ENCODE measurements around the gene FUZ. TPM values are rescaled to one million over a fixed set of nuclear protein-coding genes. Genes with fewer than 3 reads are reported as not detected.

The FUZ gene
- total and polyA plus RNA-seq, 4 donors = 17.2 to 35.0 (median 30.8) TPM

DNA sequence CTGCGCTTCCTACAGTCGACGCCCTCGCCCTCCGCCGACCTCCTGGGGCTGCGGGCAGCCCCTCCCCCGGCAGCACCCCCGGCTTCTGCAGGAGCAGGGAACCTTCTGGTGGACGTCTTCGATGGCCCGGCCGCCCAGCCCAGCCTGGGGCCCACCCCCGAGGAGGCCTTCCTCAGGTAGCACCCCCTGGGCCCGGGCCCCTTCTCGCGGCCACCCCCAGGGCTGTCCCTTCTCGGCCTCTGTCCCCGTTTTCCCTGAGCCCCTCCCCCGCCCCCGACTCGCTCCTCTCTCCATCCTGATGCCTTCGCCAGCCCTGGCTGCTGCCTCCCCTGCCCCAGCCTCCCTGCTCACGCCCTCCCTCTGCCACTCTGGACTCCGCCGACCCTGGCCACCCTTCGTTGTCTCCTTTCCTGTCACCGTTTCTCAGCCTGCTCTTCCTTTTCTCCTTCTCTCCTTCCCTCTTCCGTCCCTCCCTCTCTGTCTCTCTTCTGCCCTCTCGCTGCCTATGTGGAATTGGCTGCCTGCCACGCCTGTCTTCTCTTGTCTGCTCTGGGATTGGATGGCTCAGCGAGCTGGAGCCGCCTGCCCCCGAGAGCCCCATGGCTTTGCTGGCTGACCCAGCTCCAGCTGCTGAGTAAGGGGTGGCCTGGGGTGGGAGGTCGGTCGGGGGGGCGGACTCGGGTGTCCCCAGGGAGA, 11.0 kb downstream of the FUZ start:
- Histone ChIP-seq H3K27me3 (ENCODE audit: control insufficient read depth, insufficient read depth, low read length) (no peaks in the 10 kb centered on the region), H3K4me3 (ENCODE audit: low read depth, low read length) (peak overlapping the region; percentile 58), H3K27ac (ENCODE audit: low read depth, low read length) (peak overlapping the region; percentile 76), H3K9me3 (ENCODE audit: control insufficient read depth, insufficient read depth, low read length) (no peaks in the 10 kb centered on the region), H3K36me3 (ENCODE audit: control insufficient read depth, insufficient read depth, low read length) (peaks cover 93% of the 10 kb centered on the region), H3K4me1 (ENCODE audit: control insufficient read depth, insufficient read depth, low read length) (peaks cover 25% of the 10 kb centered on the region)
- DNase-seq (ENCODE audit: low read depth in 4 of 6, low spot score in 6 of 6) = peak in 5 of 6 donors; percentile 86 to 98 (median 92)
- 10% methylated on average over 37 of the region's 38 CpGs for WGBS (ENCODE audit: insufficient coverage)

DNA sequence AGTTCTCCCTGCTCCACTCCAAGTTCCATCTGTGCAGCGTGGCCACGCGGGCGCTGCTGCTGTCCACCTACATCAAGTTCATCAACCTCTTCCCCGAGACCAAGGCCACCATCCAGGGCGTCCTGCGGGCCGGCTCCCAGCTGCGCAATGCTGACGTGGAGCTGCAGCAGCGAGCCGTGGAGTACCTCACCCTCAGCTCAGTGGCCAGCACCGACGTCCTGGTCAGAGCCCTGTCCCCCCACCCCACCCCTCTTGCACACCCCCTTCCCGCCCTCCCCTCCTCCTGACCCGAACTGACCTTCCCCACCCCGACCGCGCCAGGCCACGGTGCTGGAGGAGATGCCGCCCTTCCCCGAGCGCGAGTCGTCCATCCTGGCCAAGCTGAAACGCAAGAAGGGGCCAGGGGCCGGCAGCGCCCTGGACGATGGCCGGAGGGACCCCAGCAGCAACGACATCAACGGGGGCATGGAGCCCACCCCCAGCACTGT, 11.6 kb downstream of the FUZ start:
- peaks cover 93% of the 10 kb centered on the region for H3K36me3 ChIP-seq (ENCODE audit: control insufficient read depth, insufficient read depth, low read length)
- no peak overlapping the region for H3K27ac ChIP-seq (ENCODE audit: low read depth, low read length)
- 49% methylated on average over 23 of the region's 32 CpGs for WGBS (ENCODE audit: insufficient coverage)
- no peaks in the 10 kb centered on the region for H3K27me3 ChIP-seq (ENCODE audit: control insufficient read depth, insufficient read depth, low read length)
- H3K4me3 ChIP-seq (ENCODE audit: low read depth, low read length) = peak overlapping the region; percentile 58
- H3K4me1 ChIP-seq (ENCODE audit: control insufficient read depth, insufficient read depth, low read length) = peaks cover 25% of the 10 kb centered on the region
- H3K9me3 ChIP-seq (ENCODE audit: control insufficient read depth, insufficient read depth, low read length) = no peaks in the 10 kb centered on the region
- DNase-seq (ENCODE audit: low read depth in 4 of 6, low spot score in 6 of 6) = no peak

DNA sequence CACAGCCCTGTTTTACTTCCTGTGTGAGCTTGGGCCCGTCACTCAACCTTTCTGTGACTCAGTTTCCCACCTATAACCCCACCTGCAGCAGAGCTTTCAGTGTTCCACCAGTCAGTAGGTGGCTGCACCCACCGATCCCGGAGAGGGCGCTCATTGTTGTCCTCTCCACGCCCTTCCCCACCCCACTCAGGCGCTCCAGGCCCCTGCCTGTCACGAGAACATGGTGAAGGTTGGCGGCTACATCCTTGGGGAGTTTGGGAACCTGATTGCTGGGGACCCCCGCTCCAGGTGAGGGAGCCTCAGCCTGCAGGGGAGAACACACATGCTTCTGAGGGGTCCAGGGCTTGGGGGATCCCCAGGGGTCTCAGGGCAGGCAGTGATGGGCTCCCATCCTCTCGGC, 12.3 kb downstream of the FUZ start:
- Histone ChIP-seq H3K27ac (ENCODE audit: low read depth, low read length) (no peak overlapping the region), H3K4me3 (ENCODE audit: low read depth, low read length) (no peak overlapping the region), H3K27me3 (ENCODE audit: control insufficient read depth, insufficient read depth, low read length) (no peaks in the 10 kb centered on the region), H3K36me3 (ENCODE audit: control insufficient read depth, insufficient read depth, low read length) (peaks cover 93% of the 10 kb centered on the region), H3K9me3 (ENCODE audit: control insufficient read depth, insufficient read depth, low read length) (no peaks in the 10 kb centered on the region), H3K4me1 (ENCODE audit: control insufficient read depth, insufficient read depth, low read length) (peaks cover 25% of the 10 kb centered on the region)
- WGBS (ENCODE audit: insufficient coverage) = 99% methylated on average over 5 of the region's 10 CpGs
- no peak for DNase-seq (ENCODE audit: low read depth in 4 of 6, low spot score in 6 of 6)

GRCh38 chr19:49799798-49800376, 13.2 kb downstream of the FUZ start:
- H3K36me3 ChIP-seq (ENCODE audit: control insufficient read depth, insufficient read depth, low read length) = peaks cover 93% of the 10 kb centered on the region
- WGBS (ENCODE audit: insufficient coverage) = 93% methylated on average over 22 of the region's 25 CpGs

GRCh38 chr19:49799271-49799797, 13.8 kb downstream of the FUZ start:
- 92% methylated on average over 28 of the region's 28 CpGs for WGBS (ENCODE audit: insufficient coverage)
- H3K36me3 ChIP-seq (ENCODE audit: control insufficient read depth, insufficient read depth, low read length) = peaks cover 93% of the 10 kb centered on the region
- peaks cover 25% of the 10 kb centered on the region for H3K4me1 ChIP-seq (ENCODE audit: control insufficient read depth, insufficient read depth, low read length)
- no peaks in the 10 kb centered on the region for H3K27me3 ChIP-seq (ENCODE audit: control insufficient read depth, insufficient read depth, low read length)
- H3K9me3 ChIP-seq (ENCODE audit: control insufficient read depth, insufficient read depth, low read length) = no peaks in the 10 kb centered on the region
- no peak overlapping the region for H3K4me3 ChIP-seq (ENCODE audit: low read depth, low read length)
- H3K27ac ChIP-seq (ENCODE audit: low read depth, low read length) = no peak overlapping the region
- no peak for DNase-seq (ENCODE audit: low read depth in 4 of 6, low spot score in 6 of 6)

More at GRCh38 chr19:49799798-49800376, 13.2 kb downstream of the FUZ start:
- no peak for DNase-seq (ENCODE audit: low read depth in 4 of 6, low spot score in 6 of 6)
- Histone ChIP-seq H3K9me3 (ENCODE audit: control insufficient read depth, insufficient read depth, low read length) (no peaks in the 10 kb centered on the region), H3K27me3 (ENCODE audit: control insufficient read depth, insufficient read depth, low read length) (no peaks in the 10 kb centered on the region), H3K27ac (ENCODE audit: low read depth, low read length) (no peak overlapping the region), H3K4me1 (ENCODE audit: control insufficient read depth, insufficient read depth, low read length) (peaks cover 25% of the 10 kb centered on the region), H3K4me3 (ENCODE audit: low read depth, low read length) (no peak overlapping the region)

DNA sequence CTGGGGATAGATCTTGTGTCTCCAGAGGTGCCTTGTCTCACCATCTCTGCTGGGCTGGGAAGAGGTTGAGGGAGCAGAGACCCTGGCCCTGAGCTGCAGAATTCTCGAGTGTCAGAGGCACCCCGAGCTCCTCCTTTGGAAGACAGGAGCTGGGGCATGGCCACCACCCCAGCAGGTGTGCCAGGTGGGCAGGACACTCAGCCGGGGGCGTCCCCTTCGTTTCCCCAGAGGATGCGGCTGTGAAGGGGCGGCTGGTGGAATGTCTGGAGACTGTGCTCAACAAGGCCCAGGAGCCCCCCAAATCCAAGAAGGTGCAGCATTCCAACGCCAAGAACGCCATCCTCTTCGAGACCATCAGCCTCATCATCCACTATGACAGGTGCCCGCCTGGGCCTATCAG, 14.5 kb downstream of the FUZ start:
- Histone ChIP-seq H3K9me3 (ENCODE audit: control insufficient read depth, insufficient read depth, low read length) (no peaks in the 10 kb centered on the region), H3K4me1 (ENCODE audit: control insufficient read depth, insufficient read depth, low read length) (peaks cover 25% of the 10 kb centered on the region), H3K27ac (ENCODE audit: low read depth, low read length) (no peak overlapping the region), H3K4me3 (ENCODE audit: low read depth, low read length) (no peak overlapping the region), H3K27me3 (ENCODE audit: control insufficient read depth, insufficient read depth, low read length) (no peaks in the 10 kb centered on the region), H3K36me3 (ENCODE audit: control insufficient read depth, insufficient read depth, low read length) (peaks cover 93% of the 10 kb centered on the region)
- no peak for DNase-seq (ENCODE audit: low read depth in 4 of 6, low spot score in 6 of 6)
- 92% methylated on average over 7 of the region's 11 CpGs for WGBS (ENCODE audit: insufficient coverage)

DNA sequence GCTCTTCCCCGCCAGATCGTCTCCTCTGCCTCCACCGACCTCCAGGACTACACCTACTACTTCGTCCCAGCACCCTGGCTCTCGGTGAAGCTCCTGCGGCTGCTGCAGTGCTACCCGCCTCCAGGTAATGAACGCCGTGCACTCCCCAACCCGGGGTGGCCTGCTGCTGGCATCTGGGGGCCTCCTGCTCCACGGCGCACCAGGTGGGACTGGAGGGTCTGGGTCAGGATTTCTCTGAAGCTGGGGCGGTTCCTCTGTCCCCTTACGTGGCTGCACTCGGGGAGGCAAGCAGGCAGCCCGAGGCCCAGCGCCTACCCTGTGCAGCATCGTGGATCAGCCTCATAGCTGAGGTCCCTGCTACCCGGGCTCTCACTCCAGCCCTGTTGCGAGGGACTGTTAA, 17.5 kb downstream of the FUZ start:
- Histone ChIP-seq H3K4me1 (ENCODE audit: control insufficient read depth, insufficient read depth, low read length) (peaks cover under 1% of the 10 kb centered on the region), H3K27me3 (ENCODE audit: control insufficient read depth, insufficient read depth, low read length) (no peaks in the 10 kb centered on the region), H3K4me3 (ENCODE audit: low read depth, low read length) (no peak overlapping the region), H3K27ac (ENCODE audit: low read depth, low read length) (no peak overlapping the region), H3K9me3 (ENCODE audit: control insufficient read depth, insufficient read depth, low read length) (no peaks in the 10 kb centered on the region), H3K36me3 (ENCODE audit: control insufficient read depth, insufficient read depth, low read length) (peaks cover 95% of the 10 kb centered on the region)
- 91% methylated on average over 14 of the region's 20 CpGs for WGBS (ENCODE audit: insufficient coverage)
- DNase-seq (ENCODE audit: low read depth in 4 of 6, low spot score in 6 of 6) = no peak

GRCh38 chr19:49793561-49793840, 19.6 kb downstream of the FUZ start:
- Histone ChIP-seq H3K4me3 (ENCODE audit: low read depth, low read length) (no peak overlapping the region), H3K4me1 (ENCODE audit: control insufficient read depth, insufficient read depth, low read length) (no peaks in the 10 kb centered on the region), H3K36me3 (ENCODE audit: control insufficient read depth, insufficient read depth, low read length) (peaks cover 94% of the 10 kb centered on the region), H3K27me3 (ENCODE audit: control insufficient read depth, insufficient read depth, low read length) (no peaks in the 10 kb centered on the region), H3K27ac (ENCODE audit: low read depth, low read length) (no peak overlapping the region), H3K9me3 (ENCODE audit: control insufficient read depth, insufficient read depth, low read length) (no peaks in the 10 kb centered on the region)
- DNase-seq (ENCODE audit: low read depth in 4 of 6, low spot score in 6 of 6) = no peak
- WGBS (ENCODE audit: insufficient coverage) = 93% methylated on average over 6 of the region's 6 CpGs

GRCh38 chr19:49792829-49793560, 20.1 kb downstream of the FUZ start:
- Histone ChIP-seq H3K27ac (ENCODE audit: low read depth, low read length) (no peak overlapping the region), H3K9me3 (ENCODE audit: control insufficient read depth, insufficient read depth, low read length) (no peaks in the 10 kb centered on the region), H3K27me3 (ENCODE audit: control insufficient read depth, insufficient read depth, low read length) (no peaks in the 10 kb centered on the region), H3K4me3 (ENCODE audit: low read depth, low read length) (no peak overlapping the region), H3K36me3 (ENCODE audit: control insufficient read depth, insufficient read depth, low read length) (peaks cover 94% of the 10 kb centered on the region), H3K4me1 (ENCODE audit: control insufficient read depth, insufficient read depth, low read length) (no peaks in the 10 kb centered on the region)
- 96% methylated on average over 22 of the region's 22 CpGs for WGBS (ENCODE audit: insufficient coverage)
- DNase-seq (ENCODE audit: low read depth in 4 of 6, low spot score in 6 of 6) = no peak

Data from spinal cord (tissue), 10 donors.